HG03439 (cell line): ENCODE measurements around the gene FARS2.

Source experiments
- ATAC-seq: cut with Tn5 transposase; IDR thresholded peaks from one replicate; pipeline ENCODE4 v1.9.1; 2021; ENCODE audit warnings: mild to moderate bottlenecking, moderate library complexity; ENCODE audit not compliant: unreplicated experiment

Gene FARS2

DNA sequence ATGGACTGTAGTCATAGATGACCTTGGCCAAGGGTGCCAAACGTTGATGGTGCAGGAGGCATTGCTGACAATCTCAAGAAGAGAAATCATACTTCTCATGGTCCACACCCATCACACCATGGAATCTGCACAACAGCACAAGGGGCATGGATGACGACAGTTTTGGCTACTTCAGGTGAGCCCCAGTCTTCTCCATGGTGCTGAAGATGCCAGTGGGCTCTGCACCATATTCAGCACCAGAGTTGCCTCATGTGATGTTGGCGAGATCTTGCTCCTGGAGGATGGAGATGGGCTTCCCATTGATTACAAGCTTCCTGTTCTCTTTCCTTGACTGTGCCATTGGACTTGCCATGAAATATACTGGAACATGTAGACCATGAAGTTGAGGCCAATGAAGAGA is 556.6 kb downstream of the FARS2 start:
- ATAC-seq: no peak

DNA sequence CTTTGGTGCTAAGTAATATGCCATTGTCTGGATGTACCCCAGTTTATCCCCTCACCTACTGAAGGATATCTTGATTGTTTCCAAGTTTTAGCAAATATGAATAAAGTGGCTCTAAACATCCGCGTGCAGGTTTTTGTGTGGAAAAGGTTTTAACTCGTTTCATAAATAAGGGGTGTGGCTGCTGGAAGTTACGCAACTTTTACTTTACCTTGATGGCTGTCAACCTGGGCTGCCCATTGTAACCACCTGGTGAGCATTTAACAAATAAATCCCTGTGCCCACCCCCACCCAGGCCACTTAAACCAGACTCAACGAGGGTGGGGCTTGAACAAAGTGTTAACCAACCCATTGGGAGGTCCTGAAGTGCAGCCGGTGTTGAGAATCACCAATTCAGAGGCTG is 557.6 kb downstream of the FARS2 start:
- no peak for ATAC-seq
